Measurements from ENCODE around the gene RAP1GAP2.
A peak's percentile ranks its signal among the peaks of the same experiment; 100 is the strongest.
"Not testable (repeated sequence)": the region's sequence is repeated elsewhere in the genome, so short reads cannot be mapped to it uniquely, and the experiment has no call there.

Gene RAP1GAP2

GRCh38 chr17:2815781-2816185, 19.5 kb downstream of the RAP1GAP2 start:
- DNase-seq = no peak

GRCh38 chr17:2816688-2817087, 20.4 kb downstream of the RAP1GAP2 start:
- no peak for DNase-seq

GRCh38 chr17:2819294-2819693, 23.1 kb downstream of the RAP1GAP2 start:
- not testable (repeated sequence) for DNase-seq

GRCh38 chr17:2819921-2820501, 23.8 kb downstream of the RAP1GAP2 start:
- DNase-seq = no peak

GRCh38 chr17:2821868-2822267, 25.6 kb downstream of the RAP1GAP2 start:
- DNase-seq = no peak

- DNase-seq = no peak
Measured at GRCh38 chr17:2822358-2822757, 26.1 kb downstream of the RAP1GAP2 start.

- DNase-seq = no peak
Measured at GRCh38 chr17:2825253-2825970, 29.2 kb downstream of the RAP1GAP2 start.

GRCh38 chr17:2828397-2829038, 32.3 kb downstream of the RAP1GAP2 start:
- DNase-seq = peak in 1 of 2 donors; percentile 40

GRCh38 chr17:2830678-2831077, 34.4 kb downstream of the RAP1GAP2 start:
- no peak for DNase-seq

- no peak for DNase-seq
Measured at GRCh38 chr17:2835780-2836179, 39.5 kb downstream of the RAP1GAP2 start.

- no peak for DNase-seq
Measured at GRCh38 chr17:2837147-2837561, 40.9 kb downstream of the RAP1GAP2 start.

GRCh38 chr17:2841606-2842005, 45.4 kb downstream of the RAP1GAP2 start:
- no peak for DNase-seq

- DNase-seq = no peak
Measured at GRCh38 chr17:2842464-2842863, 46.2 kb downstream of the RAP1GAP2 start.

- DNase-seq = no peak
Measured at GRCh38 chr17:2844416-2844815, 48.2 kb downstream of the RAP1GAP2 start.

- no peak for DNase-seq
Measured at GRCh38 chr17:2847381-2848333, 51.4 kb downstream of the RAP1GAP2 start.

GRCh38 chr17:2849327-2849670, 53.1 kb downstream of the RAP1GAP2 start:
- no peak for DNase-seq

- DNase-seq = no peak
Measured at GRCh38 chr17:2850991-2851390, 54.8 kb downstream of the RAP1GAP2 start.

GRCh38 chr17:2851615-2852014, 55.4 kb downstream of the RAP1GAP2 start:
- no peak for DNase-seq

- DNase-seq = no peak
Measured at GRCh38 chr17:2852221-2852620, 56.0 kb downstream of the RAP1GAP2 start.

GRCh38 chr17:2852729-2853282, 56.6 kb downstream of the RAP1GAP2 start:
- no peak for DNase-seq

GRCh38 chr17:2853283-2854142, 57.3 kb downstream of the RAP1GAP2 start:
- no peak for DNase-seq

Data from hippocampal formation (tissue), 2 donors.